K562 (cell line): ENCODE results near the gene KCNK10. TPM values are rescaled to one million over a fixed set of nuclear protein-coding genes. Genes with fewer than 3 reads are reported as not detected.

Source experiments
- ATAC-seq: fragments of 200-7000 bp; cut with Tn5 transposase; 3 replicates; pipeline ENCODE4 v1.9.1; 2020; ENCODE audit warnings: moderate library complexity
- BruUV-seq: library from RNA; stranded (reverse); fragments of 400-500 nt; replicated peaks from 2 replicates; lab custom pipeline; 2021; lab: Mats Ljungman, UMichigan
- CTCF ChIA-PET: fragments of 300-600 bp; formaldehyde crosslinking; extraction: SDS; loops from one replicate; lab custom pipeline; 2021; ENCODE audit warnings: low intra/inter-chr PET ratio; lab: Yijun Ruan, JAX
- POLR2A ChIA-PET: fragments of 300-600, 350-650 bp; sonication (Branson Sonifier 250); formaldehyde crosslinking; extraction: SDS; loops from one replicate; lab custom pipeline; 2021; ENCODE audit warnings: antibody characterized with exemption, inconsistent platforms; lab: Yijun Ruan, JAX
- DNase-seq, 4 experiments: peaks; one replicate each; pipeline versions ENCODE4 v3.0.0 to v3.0.0-alpha.2; 2011 to 2018; ENCODE audit warnings: low spot score in 3 of 4, mixed read lengths in 3 of 4; ENCODE audit errors: extremely low read depth in 1 of 4
- FAIRE-seq: peaks from 2 replicates; lab custom pipeline; 2011; peaks lifted over from hg19 to GRCh38; lab: Jason Lieb, UNC
- H2AFZ ChIP-seq: 2 replicates; pipeline ENCODE4 v1.6.0; 2011; ENCODE audit warnings: low read depth, low read length, control low read depth, inconsistent platforms
- H3K27ac ChIP-seq: fragments of 200-600 bp; 3 replicates; pipeline ENCODE4 v1.8.0; 2011; ENCODE audit warnings: low read depth, mild to moderate bottlenecking, control low read depth, inconsistent platforms, low read length, moderate library complexity, mixed read lengths; ENCODE audit errors: extremely low read depth
- H3K27me3 ChIP-seq, 2 experiments: fragments of 300-600 bp in 1 of 2; 2 replicates in 1 of 2; 3 replicates in 1 of 2; pipeline versions ENCODE4 v1.6.0 to v1.8.0; 2011; ENCODE audit warnings: inconsistent platforms in 2 of 2, low read length in 2 of 2, mild to moderate bottlenecking in 1 of 2, mixed read lengths in 1 of 2, moderate library complexity in 1 of 2; ENCODE audit not compliant: control insufficient read depth in 2 of 2, insufficient read depth in 2 of 2
- H3K36me3 ChIP-seq: fragments of 300-600 bp; 3 replicates; pipeline ENCODE4 v1.8.0; 2011; ENCODE audit warnings: mild to moderate bottlenecking, low read length, inconsistent platforms; ENCODE audit not compliant: control insufficient read depth, insufficient read depth
- H3K4me1 ChIP-seq, 2 experiments: fragments of 200-600 bp in 1 of 2; replicated peaks in 1 of 2; 2 replicates in 1 of 2; 3 replicates in 1 of 2; pipeline versions ENCODE4 v1.5.1 to v1.8.0; 2011; ENCODE audit warnings: inconsistent platforms in 2 of 2, low read length in 2 of 2, mild to moderate bottlenecking in 1 of 2, mixed read lengths in 1 of 2, moderate library complexity in 1 of 2; ENCODE audit not compliant: control insufficient read depth in 2 of 2, insufficient read depth in 2 of 2
- H3K4me2 ChIP-seq: 2 replicates; pipeline ENCODE4 v1.6.1; 2011; ENCODE audit warnings: low read length, control low read depth, inconsistent platforms, mixed read lengths; ENCODE audit not compliant: insufficient read depth
- H3K4me3 ChIP-seq: fragments of 200-600 bp; sonication (generic), shearing (Covaris generic); 2 replicates; pipeline ENCODE4 v1.5.1; 2016; ENCODE audit warnings: control low read depth, inconsistent platforms
- H3K79me2 ChIP-seq: fragments of 200-600 bp; 3 replicates; pipeline ENCODE4 v1.8.0; 2011; ENCODE audit warnings: low read length, inconsistent platforms; ENCODE audit not compliant: control insufficient read depth, insufficient read depth
- H3K9ac ChIP-seq, 2 experiments: 2 replicates each; pipeline versions ENCODE4 v1.6.0 to v1.6.1; 2011; ENCODE audit warnings: low read depth in 2 of 2, low read length in 2 of 2, control low read depth in 1 of 2, inconsistent platforms in 1 of 2, mild to moderate bottlenecking in 1 of 2, mixed read lengths in 1 of 2; ENCODE audit not compliant: insufficient read depth in 1 of 2
- H3K9me1 ChIP-seq: one replicate; pipeline ENCODE4 v1.6.0; 2011; ENCODE audit warnings: inconsistent platforms, mild to moderate bottlenecking, low read length, moderate library complexity; ENCODE audit not compliant: control insufficient read depth, insufficient read depth
- H3K9me3 ChIP-seq: replicated peaks from 2 replicates; pipeline ENCODE4 v1.5.1; 2011; ENCODE audit warnings: low read depth, low read length, inconsistent platforms; ENCODE audit not compliant: control insufficient read depth, insufficient read depth
- H4K20me1 ChIP-seq: replicated peaks from 2 replicates; pipeline ENCODE4 v1.6.1; 2011; ENCODE audit warnings: low read length, inconsistent platforms, mixed read lengths; ENCODE audit not compliant: control insufficient read depth, insufficient read depth
- EHMT2 ChIP-seq: fragments of 450-650 bp; IDR thresholded peaks from 2 replicates; pipeline ENCODE4 v1.6.1; 2018; ENCODE audit warnings: antibody characterized with exemption
- RBFOX2 ChIP-seq: fragments of 200-400 bp; formaldehyde crosslinking; IDR thresholded peaks from 2 replicates; pipeline ENCODE4 v1.6.1; 2017; ENCODE audit warnings: low read depth, mild to moderate bottlenecking, low read length, moderate library complexity
- TGIF2 ChIP-seq: sonication (generic); formaldehyde crosslinking; IDR thresholded peaks from 2 replicates; pipeline ENCODE4 v1.8.1; 2022; ENCODE audit warnings: mild to moderate bottlenecking, missing genetic modification reagents, moderate library complexity
- ZNF384 ChIP-seq: IDR thresholded peaks from 2 replicates; pipeline ENCODE4 v1.6.1; 2012; ENCODE audit warnings: low read depth, low read length, improper control_type of control experiment
- WGBS: fragments of 100-300 bp; shearing (Covaris generic); methylation state at CpG from one replicate; pipeline ENCODE4 v1.1.6; 2016; ENCODE audit warnings: low coverage, mixed read lengths; ENCODE audit not compliant: insufficient coverage; ENCODE audit errors: missing lambda C conversion rate; 5-methylcytosine and 5-hydroxymethylcytosine counted together
- in situ Hi-C: fragments of 300-500 bp; cut with MboI; formaldehyde crosslinking; loops from 4 replicates; pipeline ENCODE4 v1.15.0; 2018; ENCODE audit warnings: inconsistent platforms, mixed read lengths
- intact Hi-C: fragments of 100-400 bp; cut with micrococcal nuclease; formaldehyde crosslinking; loops from 2 replicates; pipeline ENCODE4 v1.14.2; 2022
- polyA plus RNA-seq, 8 experiments: library from polyadenylated mRNA; depleted of rRNA in 4 of 8; stranded (reverse) in 5 of 8; unstranded in 3 of 8; fragments of >200 nt; fragmentation: Nextera tagmentation in 2 of 8; fragmentation: Illumina TruSeq in 1 of 8; extraction: Ambion mirVana in 2 of 8; extraction: Trizol in 1 of 8; gene quantifications; 2 replicates each; pipeline versions ENCODE4 v1.2.1 to v1.2.3, GENCODE V29; 2011 to 2014; ENCODE audit warnings: inconsistent platforms in 1 of 8, missing spikeins in 1 of 8
- total RNA-seq, 7 experiments: library from RNA; depleted of rRNA in 6 of 7; stranded (reverse); fragments of >200 nt in 6 of 7; fragmentation: Illumina TruSeq in 2 of 7; extraction: Trizol in 2 of 7; gene quantifications; 2 replicates each; pipeline versions ENCODE4 v1.2.1 to v1.2.3, GENCODE V29; 2011 to 2021; ENCODE audit warnings: low replicate concordance in 1 of 7
- TF ChIP-seq, protein P1 (sequence below): fragments of 450-650 bp; IDR thresholded peaks from 2 replicates; pipeline ENCODE4 v1.6.1; 2017; ENCODE audit warnings: antibody characterized with exemption
- TF ChIP-seq, protein P2 (sequence below): fragments of 450-650 bp; IDR thresholded peaks from 2 replicates; pipeline ENCODE4 v1.7.1; 2018; ENCODE audit warnings: mild to moderate bottlenecking, low read depth; ENCODE audit not compliant: partially characterized antibody

The KCNK10 gene
- total and polyA plus RNA-seq, 9 of the 15 experiments (the other 6 are each of a cell fraction or from before 2014, with no cell fraction given): not detected

DNA sequence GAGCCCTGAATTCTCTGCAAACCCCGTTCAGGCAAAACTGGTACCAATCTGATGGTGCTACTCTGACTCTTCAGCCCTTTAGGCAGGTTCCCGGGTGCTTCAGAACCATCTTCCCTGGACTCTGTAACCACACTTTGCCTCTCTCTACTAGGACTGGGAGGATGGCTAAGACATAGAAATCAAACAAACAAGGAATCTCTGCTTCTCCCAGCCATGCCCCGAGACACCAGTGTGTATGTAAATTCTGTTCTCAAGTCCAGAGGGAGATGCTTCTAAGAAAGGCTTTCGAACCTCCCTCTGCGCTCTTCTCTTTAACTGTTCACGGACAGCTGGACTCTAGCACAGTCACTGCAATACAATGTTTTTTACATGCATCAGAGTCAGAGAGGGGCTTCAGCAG, 1.9 kb upstream of the KCNK10 start:
- Histone ChIP-seq H4K20me1 (no peaks in the 10 kb centered on the region), H3K79me2 (no peaks in the 10 kb centered on the region), H3K27ac (no peak overlapping the region), H3K36me3 (no peaks in the 10 kb centered on the region), H3K9me1 (no peaks in the 10 kb centered on the region), H3K9me3 (no peaks in the 10 kb centered on the region), H3K27me3 (peaks cover 3 to 27% of the 10 kb centered on the region in 2 experiments; a peak in 3 of 5 replicates), H3K4me1 (no peaks in the 10 kb centered on the region; a peak in 1 of 5 replicates), H3K4me3 (no peak overlapping the region), H2AFZ (no peak overlapping the region), H3K9ac (no peak overlapping the region), H3K4me2 (no peak overlapping the region)
- TF ChIP-seq ZNF384: no peak
- TF ChIP-seq, protein P1, sequence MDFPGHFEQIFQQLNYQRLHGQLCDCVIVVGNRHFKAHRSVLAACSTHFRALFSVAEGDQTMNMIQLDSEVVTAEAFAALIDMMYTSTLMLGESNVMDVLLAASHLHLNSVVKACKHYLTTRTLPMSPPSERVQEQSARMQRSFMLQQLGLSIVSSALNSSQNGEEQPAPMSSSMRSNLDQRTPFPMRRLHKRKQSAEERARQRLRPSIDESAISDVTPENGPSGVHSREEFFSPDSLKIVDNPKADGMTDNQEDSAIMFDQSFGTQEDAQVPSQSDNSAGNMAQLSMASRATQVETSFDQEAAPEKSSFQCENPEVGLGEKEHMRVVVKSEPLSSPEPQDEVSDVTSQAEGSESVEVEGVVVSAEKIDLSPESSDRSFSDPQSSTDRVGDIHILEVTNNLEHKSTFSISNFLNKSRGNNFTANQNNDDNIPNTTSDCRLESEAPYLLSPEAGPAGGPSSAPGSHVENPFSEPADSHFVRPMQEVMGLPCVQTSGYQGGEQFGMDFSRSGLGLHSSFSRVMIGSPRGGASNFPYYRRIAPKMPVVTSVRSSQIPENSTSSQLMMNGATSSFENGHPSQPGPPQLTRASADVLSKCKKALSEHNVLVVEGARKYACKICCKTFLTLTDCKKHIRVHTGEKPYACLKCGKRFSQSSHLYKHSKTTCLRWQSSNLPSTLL: no peak
- TF ChIP-seq TGIF2: no peak
- no peak for TF ChIP-seq RBFOX2
- TF ChIP-seq, protein P2, sequence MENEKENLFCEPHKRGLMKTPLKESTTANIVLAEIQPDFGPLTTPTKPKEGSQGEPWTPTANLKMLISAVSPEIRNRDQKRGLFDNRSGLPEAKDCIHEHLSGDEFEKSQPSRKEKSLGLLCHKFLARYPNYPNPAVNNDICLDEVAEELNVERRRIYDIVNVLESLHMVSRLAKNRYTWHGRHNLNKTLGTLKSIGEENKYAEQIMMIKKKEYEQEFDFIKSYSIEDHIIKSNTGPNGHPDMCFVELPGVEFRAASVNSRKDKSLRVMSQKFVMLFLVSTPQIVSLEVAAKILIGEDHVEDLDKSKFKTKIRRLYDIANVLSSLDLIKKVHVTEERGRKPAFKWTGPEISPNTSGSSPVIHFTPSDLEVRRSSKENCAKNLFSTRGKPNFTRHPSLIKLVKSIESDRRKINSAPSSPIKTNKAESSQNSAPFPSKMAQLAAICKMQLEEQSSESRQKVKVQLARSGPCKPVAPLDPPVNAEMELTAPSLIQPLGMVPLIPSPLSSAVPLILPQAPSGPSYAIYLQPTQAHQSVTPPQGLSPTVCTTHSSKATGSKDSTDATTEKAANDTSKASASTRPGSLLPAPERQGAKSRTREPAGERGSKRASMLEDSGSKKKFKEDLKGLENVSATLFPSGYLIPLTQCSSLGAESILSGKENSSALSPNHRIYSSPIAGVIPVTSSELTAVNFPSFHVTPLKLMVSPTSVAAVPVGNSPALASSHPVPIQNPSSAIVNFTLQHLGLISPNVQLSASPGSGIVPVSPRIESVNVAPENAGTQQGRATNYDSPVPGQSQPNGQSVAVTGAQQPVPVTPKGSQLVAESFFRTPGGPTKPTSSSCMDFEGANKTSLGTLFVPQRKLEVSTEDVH: no peak
- TF ChIP-seq EHMT2: no peak
- in situ Hi-C loops: no loop called here
- ChIA-PET POLR2A (no interaction called here), CTCF (no interaction called here)
- ATAC-seq: no peak
- no peak for FAIRE-seq
- intact Hi-C loops: no loop called here
- no peak for DNase-seq
- BruUV-seq: no TSS peak
- 0% methylated on average over 4 of the region's 6 CpGs for WGBS
